HG03520 (cell line): ENCODE data around the gene VDR.

Experiments used
- ATAC-seq: cut with Tn5 transposase; IDR thresholded peaks from one replicate; pipeline ENCODE4 v1.9.1; 2021; ENCODE audit warnings: mild to moderate bottlenecking, moderate library complexity; ENCODE audit not compliant: unreplicated experiment

The VDR gene

GRCh38 chr12:47896022-47896421 lies 8.8 kb downstream of the VDR start:
- no peak for ATAC-seq

- no peak for ATAC-seq
Observed at GRCh38 chr12:47894652-47895051, 10.1 kb downstream of the VDR start.

- ATAC-seq: no peak
Observed at GRCh38 chr12:47894068-47894467, 10.7 kb downstream of the VDR start.

- ATAC-seq: no peak
Observed at GRCh38 chr12:47892819-47893218, 12.0 kb downstream of the VDR start.

GRCh38 chr12:47891356-47891755 lies 13.4 kb downstream of the VDR start:
- ATAC-seq: no peak

- peak; percentile 46 for ATAC-seq
Observed at GRCh38 chr12:47889040-47889439, 15.8 kb downstream of the VDR start.

DNA sequence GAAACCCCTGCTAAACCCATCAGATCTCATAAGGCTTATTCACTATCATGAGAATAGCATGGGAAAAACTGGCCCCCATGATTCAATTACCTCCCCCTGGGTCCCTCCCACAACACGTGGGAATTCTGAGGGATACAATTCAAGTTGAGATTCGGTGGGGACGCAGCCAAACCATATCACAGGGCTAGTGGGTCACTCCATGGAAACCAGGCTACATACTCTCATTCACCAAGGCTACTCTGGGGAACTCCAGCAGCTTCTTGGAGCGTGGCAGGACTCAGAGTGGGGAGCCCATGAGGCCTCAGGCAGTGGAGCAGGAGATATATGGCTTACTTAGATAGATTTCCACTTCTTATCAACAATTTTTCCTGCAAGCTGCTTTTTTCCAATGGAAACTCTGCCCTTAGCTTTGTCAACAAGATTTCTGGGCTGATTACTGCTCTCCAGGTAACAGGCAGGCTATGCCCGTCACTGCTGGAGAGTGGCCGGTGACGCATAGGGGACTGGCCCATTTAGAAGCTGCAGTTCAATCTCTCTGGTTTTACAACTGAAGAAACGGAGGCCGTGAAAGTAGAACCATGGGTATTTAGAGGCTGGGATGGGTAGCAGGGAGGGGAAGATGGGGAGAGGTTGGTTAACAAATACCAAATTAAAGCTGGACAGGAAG lies 16.5 kb downstream of the VDR start:
- ATAC-seq: no peak

- ATAC-seq: no peak
Observed at GRCh38 chr12:47887529-47887928, 17.3 kb downstream of the VDR start.

DNA sequence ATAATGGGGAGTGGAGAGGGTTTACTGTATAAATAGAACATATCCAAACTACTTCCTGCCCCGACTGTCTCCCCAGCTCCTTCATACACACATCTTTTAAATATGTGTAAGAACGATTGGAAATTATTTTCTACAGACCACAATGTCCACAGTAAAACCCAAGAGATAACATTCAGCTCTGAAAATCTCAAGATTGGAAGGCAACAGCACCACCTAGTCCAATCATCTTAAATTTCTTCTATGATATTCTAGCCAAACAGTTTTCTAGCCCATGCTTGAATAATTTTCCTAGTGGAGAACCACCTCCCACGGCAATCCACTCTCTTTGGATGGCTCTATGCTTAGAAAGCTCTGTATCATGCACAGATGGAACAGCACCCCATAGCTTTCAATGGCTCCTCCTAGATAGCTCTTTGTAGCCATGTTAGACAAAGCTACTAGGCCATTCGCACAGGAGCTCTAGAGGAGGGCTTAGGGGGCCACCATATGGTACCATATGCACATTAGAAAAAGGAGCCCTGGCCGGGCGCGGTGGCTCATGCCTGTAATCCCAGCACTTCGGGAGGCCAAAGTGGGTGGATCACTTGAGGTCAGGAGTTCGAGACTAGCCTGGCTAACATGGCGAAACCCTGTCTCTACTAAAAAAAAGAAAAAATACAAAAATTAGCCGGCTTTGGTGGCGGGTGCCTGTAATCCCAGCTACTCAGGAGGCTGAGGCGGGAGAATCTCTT lies 18.1 kb downstream of the VDR start:
- no peak for ATAC-seq

GRCh38 chr12:47885566-47885965 lies 19.2 kb downstream of the VDR start:
- ATAC-seq: no peak

DNA sequence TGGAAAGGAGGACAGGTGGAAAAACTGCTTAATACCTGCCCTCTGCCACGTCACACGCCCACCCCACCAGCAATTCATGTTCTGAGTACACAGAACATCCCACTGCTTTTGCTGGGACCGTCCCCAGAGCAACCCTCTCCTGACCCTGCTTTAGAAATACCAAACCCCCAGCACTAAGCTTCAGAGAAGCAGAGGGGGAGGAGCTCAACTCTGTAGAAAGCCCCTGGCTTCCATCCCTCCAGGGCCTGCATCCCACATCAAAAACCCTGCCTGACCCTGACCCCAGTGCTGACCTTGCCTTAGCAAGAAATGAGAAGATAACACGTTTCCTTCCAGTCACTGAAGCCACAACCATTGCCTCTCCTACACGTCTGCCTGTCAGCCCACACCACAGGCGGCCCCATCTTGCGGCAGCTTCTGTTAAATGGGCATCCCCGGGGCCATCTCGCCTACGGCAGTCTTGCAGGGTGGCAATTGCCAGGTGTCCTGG lies 19.7 kb downstream of the VDR start:
- ATAC-seq: peak; percentile 46

DNA sequence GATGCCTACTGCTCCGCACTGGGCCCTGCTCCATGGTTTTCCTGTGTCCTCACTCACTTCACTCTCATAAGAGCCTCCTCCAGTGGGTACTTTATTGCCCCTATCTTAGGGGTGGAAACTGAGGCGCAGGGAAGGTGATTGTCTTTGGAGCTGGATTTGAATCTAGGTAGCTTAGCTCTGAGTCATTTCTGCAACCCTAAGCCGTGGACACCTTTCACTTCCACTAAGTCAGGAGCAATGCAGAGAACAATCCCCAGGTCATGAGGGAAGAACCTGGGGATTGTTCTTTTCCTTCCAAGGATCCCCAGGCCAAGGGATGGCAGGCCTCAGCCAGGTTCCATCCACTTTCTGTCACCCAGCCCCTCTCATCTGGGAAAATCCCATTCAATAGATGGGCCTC lies 20.3 kb downstream of the VDR start:
- no peak for ATAC-seq

- ATAC-seq: no peak
Observed at GRCh38 chr12:47883663-47884195, 21.1 kb downstream of the VDR start.

DNA sequence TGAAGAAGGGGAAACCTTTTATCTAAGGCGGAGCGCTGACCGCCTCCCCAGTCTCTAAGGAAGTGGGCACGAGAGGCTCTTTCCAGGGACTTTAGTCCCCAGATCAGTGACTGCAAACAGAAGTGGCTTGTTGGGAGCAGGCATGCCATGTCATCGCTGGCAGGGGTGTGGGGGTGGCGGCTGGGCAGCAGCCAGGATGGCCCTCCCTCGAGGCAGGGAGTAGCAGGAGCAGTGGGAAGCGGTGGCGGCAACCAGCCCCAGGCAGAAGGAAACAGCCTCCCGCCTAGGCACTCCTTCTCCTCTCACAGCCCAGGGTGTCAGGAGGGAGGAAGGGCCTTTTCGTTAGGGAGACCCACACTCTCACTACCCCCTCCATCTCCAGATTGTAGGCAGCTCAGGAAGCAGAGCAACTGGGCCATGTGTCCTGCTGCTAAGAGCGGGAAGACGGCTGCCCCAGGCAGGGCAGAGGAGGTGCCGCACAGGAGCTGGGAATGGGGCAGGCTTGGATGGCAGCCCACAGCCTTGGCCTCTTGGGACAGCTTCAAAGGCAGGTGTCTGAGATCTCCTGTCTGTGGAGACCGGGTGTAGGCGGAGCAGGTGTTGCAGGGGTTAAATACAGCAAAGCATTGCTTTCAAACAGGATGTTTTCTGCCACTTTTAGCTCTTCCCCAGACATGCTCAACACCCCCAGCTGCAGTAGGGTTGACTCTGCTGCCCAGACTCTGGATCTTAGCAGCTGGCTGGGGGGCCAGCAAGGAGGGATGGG lies 21.8 kb downstream of the VDR start:
- ATAC-seq: peak; percentile 70

DNA sequence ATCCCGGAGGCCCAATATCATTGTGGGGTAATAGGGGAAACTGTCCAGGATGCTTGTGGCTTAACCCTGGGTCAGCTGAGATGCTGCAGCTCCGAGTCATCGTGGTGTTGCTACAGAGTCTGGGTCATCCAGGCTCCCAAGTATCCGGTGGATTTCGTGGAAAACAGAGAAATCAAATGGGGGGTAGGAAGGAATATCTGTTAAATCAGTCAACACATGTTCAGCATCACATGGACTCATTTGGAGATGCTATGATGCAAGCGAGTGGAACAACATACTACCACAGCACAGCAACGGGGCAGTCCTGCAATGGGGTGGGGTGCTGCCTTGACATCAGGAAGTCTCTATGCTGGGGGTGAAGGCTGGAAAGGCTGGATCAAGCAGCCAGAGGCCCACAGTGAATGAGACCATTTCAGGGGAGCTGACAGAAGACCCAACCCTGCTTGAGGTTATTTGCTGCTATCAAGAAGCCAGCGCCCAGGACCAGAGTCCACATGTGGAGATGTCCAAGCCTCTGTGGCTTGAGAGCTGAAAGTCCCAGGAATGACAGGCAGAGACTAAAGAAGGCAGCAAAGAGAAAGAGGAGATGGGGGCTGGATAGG lies 22.9 kb downstream of the VDR start:
- ATAC-seq: no peak

GRCh38 chr12:47881051-47881450 lies 23.7 kb downstream of the VDR start:
- no peak for ATAC-seq

GRCh38 chr12:47878918-47879481 lies 25.8 kb downstream of the VDR start:
- ATAC-seq: no peak

- no peak for ATAC-seq
Observed at GRCh38 chr12:47878293-47878917, 26.4 kb downstream of the VDR start.

DNA sequence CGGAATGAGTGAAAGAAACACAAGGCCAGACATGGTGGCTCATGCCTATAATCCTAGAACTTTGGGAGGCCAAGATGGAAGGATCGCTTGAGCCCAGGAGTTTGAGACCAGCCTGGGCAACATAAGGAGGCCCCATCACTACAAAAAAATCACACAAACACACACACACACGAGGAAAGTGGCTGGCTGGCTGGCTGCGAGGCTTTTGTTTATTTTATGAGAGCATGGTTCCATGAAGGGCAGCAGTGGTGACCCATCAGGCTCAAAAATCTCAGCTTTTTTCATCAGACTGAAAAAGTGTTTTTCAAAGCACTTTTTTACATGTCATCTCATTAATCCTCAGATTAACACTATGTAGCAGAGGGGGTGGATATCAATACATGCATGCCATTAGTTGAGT lies 27.7 kb downstream of the VDR start:
- no peak for ATAC-seq

DNA sequence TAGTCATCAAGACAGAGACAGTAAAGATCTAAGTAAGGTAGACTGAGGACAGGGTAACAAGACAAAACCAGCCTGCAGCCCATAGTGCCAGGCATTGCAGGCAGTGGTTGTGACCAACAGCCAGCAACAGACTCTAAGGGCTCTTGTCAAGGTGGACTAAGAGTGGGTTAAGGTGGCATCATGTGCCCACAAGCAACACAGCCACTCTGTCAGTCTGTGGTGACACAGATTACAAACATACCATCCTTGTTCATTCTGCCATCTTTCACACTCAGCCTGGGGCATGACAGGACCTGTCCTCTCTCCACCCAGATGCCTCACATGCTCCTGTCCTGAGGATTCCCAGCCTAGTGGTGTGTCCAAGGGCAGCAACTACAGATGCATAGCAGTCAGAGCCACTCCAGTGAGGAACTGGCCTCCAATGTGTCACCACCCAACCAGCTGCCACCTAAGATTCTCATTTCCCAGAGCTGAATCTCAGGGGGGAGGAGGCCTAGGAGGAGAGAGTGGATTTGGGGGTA lies 28.3 kb downstream of the VDR start:
- ATAC-seq: no peak
